ENCODE results near the gene CASK.
"Not testable (repeated sequence)": the region's sequence is repeated elsewhere in the genome, so short reads cannot be mapped to it uniquely, and the experiment has no call there.

CASK gene

GRCh38 chrX:41629539-41629938, 293.8 kb downstream of the CASK start:
- TF ChIP-seq CTCF (IDR thresholded peaks at IDR 0.05; ENCODE audit: low read depth, low read length), result no peak
- no peak for DNase-seq (ENCODE audit: extremely low read depth, low read depth)

- DNase-seq (ENCODE audit: extremely low read depth, low read depth), result no peak
- TF ChIP-seq CTCF (IDR thresholded peaks at IDR 0.05; ENCODE audit: low read depth, low read length), result no peak
These were observed 302.1 kb downstream of the CASK start for GRCh38 chrX:41621222-41621723.

- DNase-seq (ENCODE audit: extremely low read depth, low read depth), result no peak
These were observed 304.1 kb downstream of the CASK start for GRCh38 chrX:41619221-41619620.

GRCh38 chrX:41616935-41617334, 306.4 kb downstream of the CASK start:
- DNase-seq (ENCODE audit: extremely low read depth, low read depth), result no peak
- TF ChIP-seq CTCF (IDR thresholded peaks at IDR 0.05; ENCODE audit: low read depth, low read length), result no peak

More at GRCh38 chrX:41619221-41619620, 304.1 kb downstream of the CASK start:
- TF ChIP-seq CTCF (IDR thresholded peaks at IDR 0.05; ENCODE audit: low read depth, low read length), result no peak

GRCh38 chrX:41616255-41616654, 307.1 kb downstream of the CASK start:
- no peak for TF ChIP-seq CTCF (IDR thresholded peaks at IDR 0.05; ENCODE audit: low read depth, low read length)
- no peak for DNase-seq (ENCODE audit: extremely low read depth, low read depth)

GRCh38 chrX:41608244-41608643, 315.1 kb downstream of the CASK start:
- DNase-seq (ENCODE audit: extremely low read depth, low read depth), result no peak

GRCh38 chrX:41607264-41607832, 316.0 kb downstream of the CASK start:
- TF ChIP-seq CTCF (IDR thresholded peaks at IDR 0.05; ENCODE audit: low read depth, low read length), result no peak

More at GRCh38 chrX:41608244-41608643, 315.1 kb downstream of the CASK start:
- TF ChIP-seq CTCF (IDR thresholded peaks at IDR 0.05; ENCODE audit: low read depth, low read length), result no peak

GRCh38 chrX:41606057-41606456, 317.3 kb downstream of the CASK start:
- DNase-seq (ENCODE audit: extremely low read depth, low read depth), result not testable (repeated sequence)

More at GRCh38 chrX:41607264-41607832, 316.0 kb downstream of the CASK start:
- DNase-seq (ENCODE audit: extremely low read depth, low read depth), result no peak

Data from AG09319 (cell line).